IMR-90 (cell line): Measurements from ENCODE around the gene ABO. TPM values are rescaled to one million over a fixed set of nuclear protein-coding genes. Genes with fewer than 3 reads are reported as not detected.

Experiments used
- ATAC-seq: fragments of 200-7000 bp; cut with Tn5 transposase; 2 replicates; pipeline ENCODE4 v1.9.1; 2020; ENCODE audit warnings: low read depth, mild to moderate bottlenecking, moderate library complexity
- BruUV-seq: library from RNA; stranded (reverse); fragments of 400-500 nt; replicated peaks from 2 replicates; lab custom pipeline; 2021; lab: Mats Ljungman, UMichigan
- CTCF ChIA-PET: fragments of 300-600 bp; formaldehyde crosslinking; extraction: SDS; loops from one replicate; lab custom pipeline; 2021; ENCODE audit warnings: antibody characterized with exemption; lab: Yijun Ruan, JAX
- POLR2A ChIA-PET: fragments of 300-600 bp; sonication (Branson Sonifier 250); formaldehyde crosslinking; loops from one replicate; lab custom pipeline; 2022; ENCODE audit warnings: antibody characterized with exemption; ENCODE audit not compliant: unreplicated experiment; lab: Charles Lee
- DNase-seq: peaks from one replicate; pipeline ENCODE4 v3.0.0; 2013
- H2AFZ ChIP-seq: replicated peaks from 2 replicates; pipeline ENCODE3; 2013; ENCODE audit warnings: low read length, mild to moderate bottlenecking; ENCODE audit not compliant: poor library complexity
- H2AK5ac ChIP-seq: 2 replicates; pipeline ENCODE4 v1.6.1; 2013; ENCODE audit warnings: low read depth, low read length, inconsistent platforms
- H2AK9ac ChIP-seq: replicated peaks from 2 replicates; pipeline ENCODE3; 2013; ENCODE audit warnings: mild to moderate bottlenecking, low read depth, low read length, moderate library complexity; ENCODE audit not compliant: poor library complexity
- H2BK120ac ChIP-seq: 2 replicates; pipeline ENCODE4 v1.6.1; 2013; ENCODE audit warnings: low read depth, low read length, inconsistent platforms
- H2BK15ac ChIP-seq: 3 replicates; pipeline ENCODE4 v1.6.1; 2013; ENCODE audit warnings: low read depth, low read length, inconsistent platforms
- H2BK20ac ChIP-seq: 2 replicates; pipeline ENCODE4 v1.6.1; 2013; ENCODE audit warnings: low read depth, mild to moderate bottlenecking, inconsistent platforms, low read length, moderate library complexity
- H2BK5ac ChIP-seq: 2 replicates; pipeline ENCODE4 v1.6.1; 2013; ENCODE audit warnings: mild to moderate bottlenecking, low read depth, low read length, inconsistent platforms; ENCODE audit not compliant: poor library complexity, severe bottlenecking
- H3K14ac ChIP-seq: replicated peaks from 2 replicates; pipeline ENCODE4 v1.6.1; 2013; ENCODE audit warnings: low read depth, low read length, inconsistent platforms
- H3K18ac ChIP-seq: 2 replicates; pipeline ENCODE4 v1.6.1; 2013; ENCODE audit warnings: low read depth, low read length, control low read depth
- H3K23ac ChIP-seq: 2 replicates; pipeline ENCODE4 v1.6.1; 2013; ENCODE audit warnings: low read depth, low read length, inconsistent platforms
- H3K27ac ChIP-seq: 2 replicates; pipeline ENCODE4 v1.5.1; 2013; ENCODE audit warnings: mild to moderate bottlenecking, control low read depth, low read length; ENCODE audit not compliant: insufficient read depth
- H3K27me3 ChIP-seq: 2 replicates; pipeline ENCODE4 v1.6.1; 2013; ENCODE audit warnings: low read length; ENCODE audit not compliant: control insufficient read depth, insufficient read depth
- H3K36me3 ChIP-seq: 2 replicates; pipeline ENCODE4 v1.6.1; 2013; ENCODE audit warnings: low read length, mixed read lengths; ENCODE audit not compliant: control insufficient read depth, insufficient read depth
- H3K4ac ChIP-seq: 2 replicates; pipeline ENCODE4 v1.6.1; 2013; ENCODE audit warnings: low read depth, low read length, inconsistent platforms
- H3K4me1 ChIP-seq: 2 replicates; pipeline ENCODE4 v1.6.1; 2013; ENCODE audit warnings: low read length, mixed read lengths; ENCODE audit not compliant: control insufficient read depth, insufficient read depth
- H3K4me2 ChIP-seq: 2 replicates; pipeline ENCODE4 v1.6.1; 2013; ENCODE audit warnings: low read depth, mild to moderate bottlenecking, control low read depth, low read length, moderate library complexity
- H3K4me3 ChIP-seq: 2 replicates; pipeline ENCODE4 v1.5.1; 2013; ENCODE audit warnings: low read depth, mild to moderate bottlenecking, control low read depth, low read length, moderate library complexity; ENCODE audit not compliant: insufficient read depth
- H3K56ac ChIP-seq: 2 replicates; pipeline ENCODE4 v1.6.1; 2013; ENCODE audit warnings: low read length, inconsistent platforms; ENCODE audit not compliant: insufficient read depth; ENCODE audit errors: extremely low read depth
- H3K79me1 ChIP-seq, 2 experiments: 2 replicates each; pipeline ENCODE4 v1.6.1; 2013; ENCODE audit warnings: low read length in 2 of 2, inconsistent platforms in 1 of 2, low read depth in 1 of 2
- H3K9ac ChIP-seq: 2 replicates; pipeline ENCODE4 v1.6.1; 2013; ENCODE audit warnings: low read depth, low read length, control low read depth
- H3K9me1 ChIP-seq: 2 replicates; pipeline ENCODE4 v1.6.1; 2013; ENCODE audit warnings: low read length, inconsistent platforms; ENCODE audit not compliant: insufficient read depth
- H3K9me3 ChIP-seq: 2 replicates; pipeline ENCODE4 v1.6.1; 2013; ENCODE audit warnings: low read length; ENCODE audit not compliant: control insufficient read depth, insufficient read depth
- H4K20me1 ChIP-seq: 2 replicates; pipeline ENCODE4 v1.6.1; 2013; ENCODE audit warnings: low read length, inconsistent platforms; ENCODE audit not compliant: insufficient read depth
- H4K5ac ChIP-seq: 2 replicates; pipeline ENCODE4 v1.6.1; 2013; ENCODE audit warnings: mild to moderate bottlenecking, low read depth, low read length, control low read depth
- H4K8ac ChIP-seq, 2 experiments: 2 replicates each; pipeline ENCODE4 v1.6.1; 2013; ENCODE audit warnings: low read depth in 2 of 2, low read length in 2 of 2, control low read depth in 1 of 2, inconsistent platforms in 1 of 2
- H4K91ac ChIP-seq: 2 replicates; pipeline ENCODE4 v1.6.1; 2013; ENCODE audit warnings: low read depth, low read length, inconsistent platforms; ENCODE audit not compliant: insufficient read depth
- BHLHE40 ChIP-seq: fragments of 150-350 bp; IDR thresholded peaks from 2 replicates; pipeline ENCODE4 v1.6.1; 2016; ENCODE audit warnings: mild to moderate bottlenecking, low read depth, low read length
- CEBPB ChIP-seq: IDR thresholded peaks from 2 replicates; pipeline ENCODE4 v1.6.1; 2012; ENCODE audit warnings: low read depth, low read length, improper control_type of control experiment
- CHD1 ChIP-seq: IDR thresholded peaks from 2 replicates; pipeline ENCODE4 v1.6.1; 2012; ENCODE audit warnings: low read depth, low read length, improper control_type of control experiment
- FOS ChIP-seq: fragments of 150-350 bp; IDR thresholded peaks from 2 replicates; pipeline ENCODE4 v1.6.1; 2016; ENCODE audit warnings: low read depth, low read length
- MAFK ChIP-seq: IDR thresholded peaks from 2 replicates; pipeline ENCODE4 v1.6.1; 2012; ENCODE audit warnings: low read depth, low read length, improper control_type of control experiment
- MAZ ChIP-seq: IDR thresholded peaks from 2 replicates; pipeline ENCODE4 v1.6.1; 2012; ENCODE audit warnings: low read depth, mild to moderate bottlenecking, low read length, improper control_type of control experiment, moderate library complexity, borderline replicate concordance
- MXI1 ChIP-seq: IDR thresholded peaks from 2 replicates; pipeline ENCODE4 v1.6.1; 2012; ENCODE audit warnings: low read depth, mild to moderate bottlenecking, low read length, moderate library complexity, borderline replicate concordance
- NFE2L2 ChIP-seq: fragments of 150-350 bp; IDR thresholded peaks from 2 replicates; pipeline ENCODE4 v1.6.1; 2016; ENCODE audit warnings: low read depth, mild to moderate bottlenecking, low read length
- POLR2A ChIP-seq: IDR thresholded peaks from 2 replicates; pipeline ENCODE4 v1.6.1; 2012; ENCODE audit warnings: mild to moderate bottlenecking, low read depth, low read length
- RAD21 ChIP-seq: IDR thresholded peaks from 2 replicates; pipeline ENCODE4 v1.6.1; 2012; ENCODE audit warnings: low read length, improper control_type of control experiment
- RCOR1 ChIP-seq: IDR thresholded peaks from 2 replicates; pipeline ENCODE4 v1.6.1; 2012; ENCODE audit warnings: mild to moderate bottlenecking, low read length, improper control_type of control experiment; ENCODE audit not compliant: insufficient replicate concordance
- RFX5 ChIP-seq: IDR thresholded peaks from 2 replicates; pipeline ENCODE4 v1.8.0; 2012; ENCODE audit warnings: low read depth, mild to moderate bottlenecking, low read length, moderate library complexity
- SMC3 ChIP-seq: fragments of 150-350 bp; IDR thresholded peaks from 2 replicates; pipeline ENCODE4 v1.6.1; 2016; ENCODE audit warnings: low read depth, mild to moderate bottlenecking, antibody characterized with exemption, low read length, moderate library complexity
- WGBS, 2 experiments: methylation state at CpG; one replicate each; pipeline versions ENCODE4 v1.1.5 to v1.1.7; 2013; ENCODE audit warnings: missing lambda C conversion rate in 2 of 2; ENCODE audit not compliant: insufficient read length in 1 of 2; ENCODE audit errors: extremely low coverage in 2 of 2; 5-methylcytosine and 5-hydroxymethylcytosine counted together
- dilution Hi-C: fragments of 300-500 bp; cut with HindIII; formaldehyde crosslinking; loops from one replicate; pipeline ENCODE4 v1.14.3; 2018; ENCODE audit warnings: low sequenced_read_pairs; ENCODE audit not compliant: unreplicated experiment
- in situ Hi-C: fragments of 300-500 bp; cut with MboI; formaldehyde crosslinking; loops from 3 replicates; pipeline ENCODE4 v1.14.3; 2019; ENCODE audit warnings: low sequenced_read_pairs, inconsistent platforms, mixed read lengths
- intact Hi-C: fragments of 100-400 bp; cut with micrococcal nuclease; formaldehyde crosslinking; loops from 2 replicates; pipeline ENCODE4 v1.10.0; 2022
- polyA plus RNA-seq, 3 experiments: library from polyadenylated mRNA; depleted of rRNA; stranded (reverse); fragments of >200 nt; gene quantifications; 2 replicates each; pipeline ENCODE4 v1.2.3, GENCODE V29; 2012; ENCODE audit warnings: low replicate concordance in 1 of 3
- total RNA-seq: library from RNA; depleted of rRNA; stranded (reverse); fragments of >200 nt; gene quantifications from 2 replicates; pipeline ENCODE4 v1.2.3, GENCODE V29; 2012
- TF ChIP-seq, protein P1 (sequence below): fragments of 150-350 bp; IDR thresholded peaks from 2 replicates; pipeline ENCODE4 v1.6.1; 2017; ENCODE audit warnings: mild to moderate bottlenecking, antibody characterized with exemption, low read length, low read depth
- TF ChIP-seq, protein P2 (sequence below): conservative IDR thresholded peaks from 2 replicates; pipeline ENCODE4 v1.5.1; 2012; ENCODE audit warnings: mild to moderate bottlenecking, low read depth, low read length, improper control_type of control experiment
- TF ChIP-seq, protein P3 (sequence below): fragments of 150-350 bp; IDR thresholded peaks from 2 replicates; pipeline ENCODE4 v1.6.1; 2016; ENCODE audit warnings: low read depth, mild to moderate bottlenecking, low read length, moderate library complexity, borderline replicate concordance

ABO gene
- total and polyA plus RNA-seq, 2 of the 4 experiments (the other 2 are of a cell fraction) = not detected

DNA sequence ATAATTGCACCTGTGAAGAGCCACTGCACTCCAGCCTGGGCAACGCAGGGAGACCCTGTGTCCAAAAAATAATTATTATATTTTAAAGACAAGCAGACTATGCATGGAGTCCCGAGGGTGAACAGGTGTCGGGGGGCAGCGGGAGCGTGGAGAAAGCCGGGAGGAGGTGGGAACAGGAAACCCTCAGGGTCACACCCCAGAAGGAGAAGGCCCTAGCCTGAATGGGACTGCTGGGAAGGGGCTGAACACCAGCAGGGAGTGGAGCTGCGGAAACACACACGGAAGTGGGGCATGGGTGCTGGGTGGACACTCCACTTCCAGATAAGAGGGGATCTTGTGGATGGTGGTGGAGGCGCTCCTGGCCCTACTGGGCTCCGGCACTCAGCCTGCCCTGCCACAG lies 48.2 kb upstream of the ABO start:
- no peak overlapping the region for H2AFZ ChIP-seq
- no peak overlapping the region for H3K18ac ChIP-seq
- H4K8ac ChIP-seq = no peak overlapping the region
- DNase-seq = no peak
- H2BK20ac ChIP-seq = no peak overlapping the region
- H2BK120ac ChIP-seq = no peak overlapping the region
- TF ChIP-seq RCOR1 = no peak
- TF ChIP-seq, protein P1, sequence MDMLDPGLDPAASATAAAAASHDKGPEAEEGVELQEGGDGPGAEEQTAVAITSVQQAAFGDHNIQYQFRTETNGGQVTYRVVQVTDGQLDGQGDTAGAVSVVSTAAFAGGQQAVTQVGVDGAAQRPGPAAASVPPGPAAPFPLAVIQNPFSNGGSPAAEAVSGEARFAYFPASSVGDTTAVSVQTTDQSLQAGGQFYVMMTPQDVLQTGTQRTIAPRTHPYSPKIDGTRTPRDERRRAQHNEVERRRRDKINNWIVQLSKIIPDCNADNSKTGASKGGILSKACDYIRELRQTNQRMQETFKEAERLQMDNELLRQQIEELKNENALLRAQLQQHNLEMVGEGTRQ = no peak
- TF ChIP-seq MXI1 = no peak
- no peak for TF ChIP-seq CEBPB
- no peak for TF ChIP-seq SMC3
- TF ChIP-seq POLR2A = no peak
- TF ChIP-seq NFE2L2 = no peak
- TF ChIP-seq BHLHE40 = no peak
- TF ChIP-seq, protein P2, sequence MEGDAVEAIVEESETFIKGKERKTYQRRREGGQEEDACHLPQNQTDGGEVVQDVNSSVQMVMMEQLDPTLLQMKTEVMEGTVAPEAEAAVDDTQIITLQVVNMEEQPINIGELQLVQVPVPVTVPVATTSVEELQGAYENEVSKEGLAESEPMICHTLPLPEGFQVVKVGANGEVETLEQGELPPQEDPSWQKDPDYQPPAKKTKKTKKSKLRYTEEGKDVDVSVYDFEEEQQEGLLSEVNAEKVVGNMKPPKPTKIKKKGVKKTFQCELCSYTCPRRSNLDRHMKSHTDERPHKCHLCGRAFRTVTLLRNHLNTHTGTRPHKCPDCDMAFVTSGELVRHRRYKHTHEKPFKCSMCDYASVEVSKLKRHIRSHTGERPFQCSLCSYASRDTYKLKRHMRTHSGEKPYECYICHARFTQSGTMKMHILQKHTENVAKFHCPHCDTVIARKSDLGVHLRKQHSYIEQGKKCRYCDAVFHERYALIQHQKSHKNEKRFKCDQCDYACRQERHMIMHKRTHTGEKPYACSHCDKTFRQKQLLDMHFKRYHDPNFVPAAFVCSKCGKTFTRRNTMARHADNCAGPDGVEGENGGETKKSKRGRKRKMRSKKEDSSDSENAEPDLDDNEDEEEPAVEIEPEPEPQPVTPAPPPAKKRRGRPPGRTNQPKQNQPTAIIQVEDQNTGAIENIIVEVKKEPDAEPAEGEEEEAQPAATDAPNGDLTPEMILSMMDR = no peak
- TF ChIP-seq FOS = no peak
- no peak for TF ChIP-seq RFX5
- TF ChIP-seq MAFK = no peak
- TF ChIP-seq RAD21 = no peak
- TF ChIP-seq MAZ = no peak
- TF ChIP-seq, protein P3, sequence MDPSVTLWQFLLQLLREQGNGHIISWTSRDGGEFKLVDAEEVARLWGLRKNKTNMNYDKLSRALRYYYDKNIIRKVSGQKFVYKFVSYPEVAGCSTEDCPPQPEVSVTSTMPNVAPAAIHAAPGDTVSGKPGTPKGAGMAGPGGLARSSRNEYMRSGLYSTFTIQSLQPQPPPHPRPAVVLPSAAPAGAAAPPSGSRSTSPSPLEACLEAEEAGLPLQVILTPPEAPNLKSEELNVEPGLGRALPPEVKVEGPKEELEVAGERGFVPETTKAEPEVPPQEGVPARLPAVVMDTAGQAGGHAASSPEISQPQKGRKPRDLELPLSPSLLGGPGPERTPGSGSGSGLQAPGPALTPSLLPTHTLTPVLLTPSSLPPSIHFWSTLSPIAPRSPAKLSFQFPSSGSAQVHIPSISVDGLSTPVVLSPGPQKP = no peak
- TF ChIP-seq CHD1 = no peak
- dilution Hi-C loops (no loop called here), in situ Hi-C loops (no loop called here), intact Hi-C loops (no loop called here)
- no peak overlapping the region for H3K56ac ChIP-seq
- ChIA-PET CTCF (no interaction called here), POLR2A (no interaction called here)
- no peak overlapping the region for H3K27ac ChIP-seq
- H3K4me1 ChIP-seq = no peaks in the 10 kb centered on the region
- H2BK15ac ChIP-seq = no peak overlapping the region
- H3K4me3 ChIP-seq = no peak overlapping the region
- no peak overlapping the region for H4K5ac ChIP-seq
- no peak overlapping the region for H3K9ac ChIP-seq
- no peak overlapping the region for H3K14ac ChIP-seq
- 93% methylated on average over 5 of the region's 10 CpGs; no CpG with 5 or more reads in 1 of the 2 experiments for WGBS, 2 experiments
- no TSS peak for BruUV-seq
- H3K4ac ChIP-seq = no peak overlapping the region
- no peaks in the 10 kb centered on the region for H3K9me3 ChIP-seq
- H4K20me1 ChIP-seq = no peaks in the 10 kb centered on the region
- H3K36me3 ChIP-seq = no peaks in the 10 kb centered on the region
- no peak overlapping the region for H2BK5ac ChIP-seq
- no peak overlapping the region for H3K4me2 ChIP-seq
- H3K9me1 ChIP-seq = no peaks in the 10 kb centered on the region
- ATAC-seq = no peak
- H2AK9ac ChIP-seq = no peak overlapping the region
- no peak overlapping the region for H3K23ac ChIP-seq
- H3K79me1 ChIP-seq = no peaks in the 10 kb centered on the region
- no peak overlapping the region for H2AK5ac ChIP-seq
- peaks cover 21% of the 10 kb centered on the region for H3K27me3 ChIP-seq
- H4K91ac ChIP-seq = no peak overlapping the region
